RWPE2 (cell line): ENCODE data around the gene CAPZB.
A peak's percentile ranks its signal among the peaks of the same experiment; 100 is the strongest.

Source experiments
- ATAC-seq: fragments of 200-7000 bp; cut with Tn5 transposase; 3 replicates; pipeline ENCODE4 v1.9.1; 2021; ENCODE audit warnings: low read depth
- DNase-seq: peaks from one replicate; pipeline ENCODE4 v3.0.0-alpha.2; 2020; ENCODE audit warnings: low spot score
- H3K27ac ChIP-seq: fragments of 450-650 bp; 2 replicates; pipeline ENCODE4 v1.5.1; 2017; ENCODE audit warnings: mild to moderate bottlenecking; ENCODE audit not compliant: poor library complexity, severe bottlenecking
- H3K27me3 ChIP-seq: fragments of 250-450 bp; sonication (Bioruptor Pico); 2 replicates; pipeline ENCODE4 v1.5.1; 2021; ENCODE audit warnings: mild to moderate bottlenecking, moderate library complexity; ENCODE audit not compliant: insufficient read depth, poor library complexity, severe bottlenecking
- H3K36me3 ChIP-seq: fragments of 250-450 bp; sonication (Bioruptor Pico); 2 replicates; pipeline ENCODE4 v1.5.1; 2020; ENCODE audit warnings: low read depth, mild to moderate bottlenecking, moderate library complexity
- H3K4me1 ChIP-seq: fragments of 250-450 bp; sonication (Bioruptor Pico); 2 replicates; pipeline ENCODE4 v1.5.1; 2021; ENCODE audit warnings: mild to moderate bottlenecking, moderate library complexity; ENCODE audit not compliant: insufficient read depth, poor library complexity, severe bottlenecking
- H3K4me3 ChIP-seq: fragments of 250-450 bp; sonication (Bioruptor Pico); 2 replicates; pipeline ENCODE4 v1.5.1; 2021; ENCODE audit warnings: mild to moderate bottlenecking, moderate library complexity; ENCODE audit not compliant: severe bottlenecking
- H3K9me3 ChIP-seq: fragments of 250-450 bp; sonication (Bioruptor Pico); 2 replicates; pipeline ENCODE4 v1.5.1; 2021; ENCODE audit warnings: mild to moderate bottlenecking, moderate library complexity; ENCODE audit not compliant: severe bottlenecking
- TF ChIP-seq, protein P1 (sequence below): fragments of 450-650 bp; IDR thresholded peaks from one replicate; pipeline ENCODE4 v1.5.1; 2017; ENCODE audit warnings: mild to moderate bottlenecking, moderate library complexity; ENCODE audit not compliant: poor library complexity, severe bottlenecking

The CAPZB gene

DNA sequence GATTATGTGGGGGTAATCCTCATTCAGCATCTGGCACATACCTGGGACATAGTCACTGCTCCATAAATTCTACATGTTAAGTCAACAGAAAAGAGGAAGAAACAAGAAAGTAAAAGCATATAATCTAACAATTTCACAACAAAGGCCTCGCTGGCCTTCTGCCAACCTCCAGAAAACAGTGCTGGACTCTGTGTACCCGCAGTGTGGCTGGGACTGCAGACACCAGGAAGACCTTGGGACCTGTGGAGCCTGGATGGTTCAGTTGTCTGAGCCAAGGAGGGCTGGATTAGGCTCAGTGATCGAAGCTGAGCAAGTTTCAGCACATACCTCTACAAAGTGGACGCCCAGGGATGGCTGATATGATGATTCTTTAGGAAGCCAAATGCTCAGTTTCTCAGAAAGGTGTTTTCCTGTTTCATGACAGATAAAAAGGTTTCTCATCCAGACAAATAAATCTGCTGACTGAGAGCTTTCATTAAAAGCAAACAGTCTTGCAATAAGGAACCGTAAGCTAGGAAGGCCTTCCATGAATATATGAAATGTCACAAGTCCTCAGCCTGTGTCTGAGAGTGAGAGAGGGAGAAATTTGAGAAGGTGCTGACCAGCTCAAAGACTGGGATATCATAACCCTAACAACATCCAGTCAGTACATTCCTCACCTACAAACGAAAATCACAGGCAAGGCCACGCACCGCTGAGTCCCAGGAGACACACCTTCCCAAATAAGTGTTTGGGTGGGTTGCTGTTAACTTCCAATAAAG lies 48.4 kb downstream of the CAPZB start:
- peaks cover 29% of the 10 kb centered on the region for H3K36me3 ChIP-seq
- no peak for DNase-seq
- H3K27ac ChIP-seq = peak overlapping the region; percentile 81

DNA sequence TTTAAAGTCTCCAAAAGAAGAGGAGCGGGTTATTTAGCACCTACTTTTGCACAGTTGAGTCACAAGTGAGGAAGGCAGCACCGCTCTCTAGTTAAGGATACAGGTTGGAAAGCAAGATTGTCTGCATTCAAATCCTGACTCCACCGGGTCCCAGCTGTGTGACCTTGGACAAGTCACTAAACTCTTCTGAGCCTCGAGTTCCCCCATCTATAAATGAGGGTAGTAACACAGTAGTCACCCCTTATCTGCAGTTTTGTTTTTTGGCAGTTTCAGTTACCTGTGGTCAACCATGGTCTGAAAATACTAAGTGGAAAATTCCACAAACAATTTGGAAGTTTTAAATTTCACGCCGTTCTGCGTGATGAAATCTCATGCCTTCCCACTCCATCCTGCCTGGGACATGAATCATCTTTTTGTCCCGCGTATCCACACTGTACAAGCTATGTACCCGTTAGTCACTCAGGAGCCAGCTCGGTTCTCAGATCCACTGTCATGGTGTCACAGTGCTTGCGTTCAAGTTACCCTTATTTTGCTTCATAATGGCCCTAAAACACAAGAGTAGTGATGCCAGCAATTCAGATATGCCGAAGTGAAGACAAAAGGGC lies 49.4 kb downstream of the CAPZB start:
- Histone ChIP-seq H3K36me3 (peaks cover 29% of the 10 kb centered on the region), H3K4me1 (peaks cover 60% of the 10 kb centered on the region), H3K9me3 (no peaks in the 10 kb centered on the region), H3K4me3 (no peak overlapping the region), H3K27me3 (no peaks in the 10 kb centered on the region), H3K27ac (peak overlapping the region; percentile 81)
- ATAC-seq = no peak
- DNase-seq = no peak
- TF ChIP-seq, protein P1, sequence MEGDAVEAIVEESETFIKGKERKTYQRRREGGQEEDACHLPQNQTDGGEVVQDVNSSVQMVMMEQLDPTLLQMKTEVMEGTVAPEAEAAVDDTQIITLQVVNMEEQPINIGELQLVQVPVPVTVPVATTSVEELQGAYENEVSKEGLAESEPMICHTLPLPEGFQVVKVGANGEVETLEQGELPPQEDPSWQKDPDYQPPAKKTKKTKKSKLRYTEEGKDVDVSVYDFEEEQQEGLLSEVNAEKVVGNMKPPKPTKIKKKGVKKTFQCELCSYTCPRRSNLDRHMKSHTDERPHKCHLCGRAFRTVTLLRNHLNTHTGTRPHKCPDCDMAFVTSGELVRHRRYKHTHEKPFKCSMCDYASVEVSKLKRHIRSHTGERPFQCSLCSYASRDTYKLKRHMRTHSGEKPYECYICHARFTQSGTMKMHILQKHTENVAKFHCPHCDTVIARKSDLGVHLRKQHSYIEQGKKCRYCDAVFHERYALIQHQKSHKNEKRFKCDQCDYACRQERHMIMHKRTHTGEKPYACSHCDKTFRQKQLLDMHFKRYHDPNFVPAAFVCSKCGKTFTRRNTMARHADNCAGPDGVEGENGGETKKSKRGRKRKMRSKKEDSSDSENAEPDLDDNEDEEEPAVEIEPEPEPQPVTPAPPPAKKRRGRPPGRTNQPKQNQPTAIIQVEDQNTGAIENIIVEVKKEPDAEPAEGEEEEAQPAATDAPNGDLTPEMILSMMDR = no peak

More for the DNA sequence above, 48.4 kb downstream of the CAPZB start:
- H3K4me1 ChIP-seq = peaks cover 63% of the 10 kb centered on the region
- no peak overlapping the region for H3K4me3 ChIP-seq
- TF ChIP-seq, protein P1 = no peak
- no peaks in the 10 kb centered on the region for H3K9me3 ChIP-seq
- no peaks in the 10 kb centered on the region for H3K27me3 ChIP-seq
- peak; percentile 76 for ATAC-seq

DNA sequence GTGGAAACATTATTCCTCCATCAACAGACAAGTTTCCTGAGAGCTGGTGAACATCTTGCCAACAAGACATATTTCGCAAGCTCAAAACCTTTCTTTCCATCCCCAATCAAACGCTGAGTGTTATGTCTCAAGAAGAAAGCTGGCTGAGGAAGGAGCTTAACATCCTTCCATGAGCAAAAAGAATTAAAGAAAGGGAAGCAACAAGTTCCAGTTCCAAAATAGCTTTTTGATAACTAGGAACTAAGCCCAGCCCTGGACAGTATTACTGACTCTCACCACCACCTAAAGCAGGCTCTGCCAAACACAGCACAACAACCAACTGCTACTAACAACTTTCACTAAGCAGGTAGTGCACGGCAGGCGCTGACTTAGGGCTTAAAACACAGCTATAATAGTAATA lies 50.2 kb downstream of the CAPZB start:
- Histone ChIP-seq H3K27ac (peak overlapping the region; percentile 81), H3K9me3 (no peaks in the 10 kb centered on the region), H3K27me3 (no peaks in the 10 kb centered on the region), H3K4me3 (no peak overlapping the region), H3K36me3 (peaks cover 29% of the 10 kb centered on the region), H3K4me1 (peaks cover 60% of the 10 kb centered on the region)
- DNase-seq (no peak), ATAC-seq (no peak)
- TF ChIP-seq, protein P1 = no peak

DNA sequence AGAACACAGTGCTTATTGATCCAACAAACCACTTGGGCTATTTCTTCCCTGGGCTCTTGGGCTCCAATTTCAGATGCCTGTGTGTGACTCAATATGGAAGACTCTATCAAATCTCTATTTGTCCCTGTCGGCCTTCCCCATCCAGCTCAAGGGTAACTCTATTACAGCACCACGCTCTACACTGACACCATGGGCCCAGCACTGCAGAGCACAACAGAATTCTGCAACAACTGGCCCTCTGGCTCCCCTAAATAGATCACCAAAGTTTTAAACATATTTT lies 51.7 kb downstream of the CAPZB start:
- TF ChIP-seq, protein P1 = no peak
- no peak overlapping the region for H3K27ac ChIP-seq
- peaks cover 22% of the 10 kb centered on the region for H3K36me3 ChIP-seq
- ATAC-seq (no peak), DNase-seq (no peak)
- H3K9me3 ChIP-seq = no peaks in the 10 kb centered on the region
- no peak overlapping the region for H3K4me3 ChIP-seq
- H3K27me3 ChIP-seq = no peaks in the 10 kb centered on the region
- H3K4me1 ChIP-seq = peaks cover 49% of the 10 kb centered on the region
